ENCODE results near the gene HNF4A. TPM values are rescaled to one million over a fixed set of nuclear protein-coding genes. Genes with fewer than 3 reads are reported as not detected.

Gene HNF4A
- total and polyA plus RNA-seq, 2 of the 13 experiments (the other 11 are each of a cell fraction or from before 2014, with no cell fraction given), result 80.9 to 169 TPM

DNA sequence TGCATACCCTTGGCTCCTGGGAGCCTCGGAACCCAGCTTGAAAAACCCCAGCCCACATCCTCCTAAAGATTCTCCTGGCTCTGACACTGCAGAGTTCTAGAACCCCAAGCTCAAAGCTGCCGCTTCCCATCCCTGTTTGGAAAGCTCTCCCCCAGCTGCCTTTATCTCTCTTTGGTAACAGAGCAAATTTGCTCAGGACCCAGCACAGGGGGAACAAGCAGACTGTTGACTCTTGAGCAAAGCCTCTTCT is 38.9 kb downstream of the HNF4A start (continued):
- TF ChIP-seq, protein P1, sequence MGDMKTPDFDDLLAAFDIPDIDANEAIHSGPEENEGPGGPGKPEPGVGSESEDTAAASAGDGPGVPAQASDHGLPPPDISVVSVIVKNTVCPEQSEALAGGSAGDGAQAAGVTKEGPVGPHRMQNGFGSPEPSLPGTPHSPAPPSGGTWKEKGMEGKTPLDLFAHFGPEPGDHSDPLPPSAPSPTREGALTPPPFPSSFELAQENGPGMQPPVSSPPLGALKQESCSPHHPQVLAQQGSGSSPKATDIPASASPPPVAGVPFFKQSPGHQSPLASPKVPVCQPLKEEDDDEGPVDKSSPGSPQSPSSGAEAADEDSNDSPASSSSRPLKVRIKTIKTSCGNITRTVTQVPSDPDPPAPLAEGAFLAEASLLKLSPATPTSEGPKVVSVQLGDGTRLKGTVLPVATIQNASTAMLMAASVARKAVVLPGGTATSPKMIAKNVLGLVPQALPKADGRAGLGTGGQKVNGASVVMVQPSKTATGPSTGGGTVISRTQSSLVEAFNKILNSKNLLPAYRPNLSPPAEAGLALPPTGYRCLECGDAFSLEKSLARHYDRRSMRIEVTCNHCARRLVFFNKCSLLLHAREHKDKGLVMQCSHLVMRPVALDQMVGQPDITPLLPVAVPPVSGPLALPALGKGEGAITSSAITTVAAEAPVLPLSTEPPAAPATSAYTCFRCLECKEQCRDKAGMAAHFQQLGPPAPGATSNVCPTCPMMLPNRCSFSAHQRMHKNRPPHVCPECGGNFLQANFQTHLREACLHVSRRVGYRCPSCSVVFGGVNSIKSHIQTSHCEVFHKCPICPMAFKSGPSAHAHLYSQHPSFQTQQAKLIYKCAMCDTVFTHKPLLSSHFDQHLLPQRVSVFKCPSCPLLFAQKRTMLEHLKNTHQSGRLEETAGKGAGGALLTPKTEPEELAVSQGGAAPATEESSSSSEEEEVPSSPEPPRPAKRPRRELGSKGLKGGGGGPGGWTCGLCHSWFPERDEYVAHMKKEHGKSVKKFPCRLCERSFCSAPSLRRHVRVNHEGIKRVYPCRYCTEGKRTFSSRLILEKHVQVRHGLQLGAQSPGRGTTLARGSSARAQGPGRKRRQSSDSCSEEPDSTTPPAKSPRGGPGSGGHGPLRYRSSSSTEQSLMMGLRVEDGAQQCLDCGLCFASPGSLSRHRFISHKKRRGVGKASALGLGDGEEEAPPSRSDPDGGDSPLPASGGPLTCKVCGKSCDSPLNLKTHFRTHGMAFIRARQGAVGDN (CRISPR knock-in tag; IDR thresholded peaks at IDR 0.05), result no peak
- no peak; the same call in 1 of the 2 replicates for TF ChIP-seq KDM3A (CRISPR knock-in tag; IDR thresholded peaks at IDR 0.05; ENCODE audit: low read depth)
- TF ChIP-seq ARID3A (IDR thresholded peaks at IDR 0.05; ENCODE audit: low read depth, low read length), result peak; percentile 80
- TF ChIP-seq ZNF83 (CRISPR knock-in tag; IDR thresholded peaks at IDR 0.05; ENCODE audit: borderline replicate concordance), result no peak
- TF ChIP-seq ZNF350 (CRISPR knock-in tag; IDR thresholded peaks at IDR 0.05; ENCODE audit: borderline replicate concordance, low read depth), result no peak; the same call in 1 of the 2 replicates
- TF ChIP-seq NCOA1 (CRISPR knock-in tag; IDR thresholded peaks at IDR 0.05), result no peak
- no peak for TF ChIP-seq ZSCAN25 (CRISPR knock-in tag; IDR thresholded peaks at IDR 0.05)
- TF ChIP-seq, protein P2, sequence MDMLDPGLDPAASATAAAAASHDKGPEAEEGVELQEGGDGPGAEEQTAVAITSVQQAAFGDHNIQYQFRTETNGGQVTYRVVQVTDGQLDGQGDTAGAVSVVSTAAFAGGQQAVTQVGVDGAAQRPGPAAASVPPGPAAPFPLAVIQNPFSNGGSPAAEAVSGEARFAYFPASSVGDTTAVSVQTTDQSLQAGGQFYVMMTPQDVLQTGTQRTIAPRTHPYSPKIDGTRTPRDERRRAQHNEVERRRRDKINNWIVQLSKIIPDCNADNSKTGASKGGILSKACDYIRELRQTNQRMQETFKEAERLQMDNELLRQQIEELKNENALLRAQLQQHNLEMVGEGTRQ (IDR thresholded peaks at IDR 0.05; ENCODE audit: low read depth, low read length), result no peak
- TF ChIP-seq, protein P2 (CRISPR knock-in tag; IDR thresholded peaks at IDR 0.05; ENCODE audit: borderline replicate concordance), result peak; percentile 77; the same call in 1 of the 2 replicates
- TF ChIP-seq ZNF605 (CRISPR knock-in tag; IDR thresholded peaks at IDR 0.05), result peak; percentile 100; the same call in 1 of the 2 replicates
- TF ChIP-seq, protein P3, sequence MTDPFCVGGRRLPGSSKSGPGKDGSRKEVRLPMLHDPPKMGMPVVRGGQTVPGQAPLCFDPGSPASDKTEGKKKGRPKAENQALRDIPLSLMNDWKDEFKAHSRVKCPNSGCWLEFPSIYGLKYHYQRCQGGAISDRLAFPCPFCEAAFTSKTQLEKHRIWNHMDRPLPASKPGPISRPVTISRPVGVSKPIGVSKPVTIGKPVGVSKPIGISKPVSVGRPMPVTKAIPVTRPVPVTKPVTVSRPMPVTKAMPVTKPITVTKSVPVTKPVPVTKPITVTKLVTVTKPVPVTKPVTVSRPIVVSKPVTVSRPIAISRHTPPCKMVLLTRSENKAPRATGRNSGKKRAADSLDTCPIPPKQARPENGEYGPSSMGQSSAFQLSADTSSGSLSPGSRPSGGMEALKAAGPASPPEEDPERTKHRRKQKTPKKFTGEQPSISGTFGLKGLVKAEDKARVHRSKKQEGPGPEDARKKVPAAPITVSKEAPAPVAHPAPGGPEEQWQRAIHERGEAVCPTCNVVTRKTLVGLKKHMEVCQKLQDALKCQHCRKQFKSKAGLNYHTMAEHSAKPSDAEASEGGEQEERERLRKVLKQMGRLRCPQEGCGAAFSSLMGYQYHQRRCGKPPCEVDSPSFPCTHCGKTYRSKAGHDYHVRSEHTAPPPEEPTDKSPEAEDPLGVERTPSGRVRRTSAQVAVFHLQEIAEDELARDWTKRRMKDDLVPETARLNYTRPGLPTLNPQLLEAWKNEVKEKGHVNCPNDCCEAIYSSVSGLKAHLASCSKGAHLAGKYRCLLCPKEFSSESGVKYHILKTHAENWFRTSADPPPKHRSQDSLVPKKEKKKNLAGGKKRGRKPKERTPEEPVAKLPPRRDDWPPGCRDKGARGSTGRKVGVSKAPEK (CRISPR knock-in tag; IDR thresholded peaks at IDR 0.05; ENCODE audit: borderline replicate concordance), result no peak; the same call in 1 of the 2 replicates
- TF ChIP-seq ZNF703 (CRISPR knock-in tag; IDR thresholded peaks at IDR 0.05; ENCODE audit: borderline replicate concordance), result 0 out of 2 replicates have a peak, but pooled peaks have one; percentile 100
- no peak; the same call in 1 of the 2 replicates for TF ChIP-seq ELF4 (CRISPR knock-in tag; IDR thresholded peaks at IDR 0.05; ENCODE audit: borderline replicate concordance)
- peak; percentile 100; the same call in 1 of the 2 replicates for TF ChIP-seq ZNF746 (CRISPR knock-in tag; IDR thresholded peaks at IDR 0.05)
- TF ChIP-seq RFXAP (CRISPR knock-in tag; IDR thresholded peaks at IDR 0.05; ENCODE audit: borderline replicate concordance), result no peak
- no peak; a peak in 1 of 4 replicates for TF ChIP-seq ATF4 (CRISPR knock-in tag; IDR thresholded peaks at IDR 0.05)
- TF ChIP-seq ZNF138 (CRISPR knock-in tag; IDR thresholded peaks at IDR 0.05; ENCODE audit: low read depth), result no peak
- no peak for TF ChIP-seq EEA1 (CRISPR knock-in tag; IDR thresholded peaks at IDR 0.05; ENCODE audit: borderline replicate concordance)
